ENCODE results near the gene MVK.

DNA sequence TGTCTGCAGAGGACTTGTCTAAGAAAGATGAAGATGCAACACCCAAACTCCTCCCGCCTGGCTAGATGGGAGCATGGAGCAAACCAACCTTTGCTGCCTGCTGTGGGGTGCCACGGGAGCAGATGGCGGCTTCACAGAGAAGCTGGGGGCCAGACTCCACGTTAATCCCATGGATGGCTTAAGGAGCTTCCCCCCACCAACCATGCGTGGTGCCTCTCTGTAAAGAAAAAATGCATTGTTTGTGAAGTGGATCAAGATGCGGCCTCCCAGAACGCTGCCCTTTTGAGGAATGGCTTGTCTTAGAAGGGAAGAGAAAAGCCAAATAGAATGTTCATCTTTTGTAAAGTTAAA lies 15.6 kb downstream of the MVK start:
- TF ChIP-seq POLR2AphosphoS5 (IDR thresholded peaks at IDR 0.05) (no peak), CTCF (IDR thresholded peaks at IDR 0.05) (no peak)

All from stomach (tissue), 4 donors.